GM12891 (cell line): ENCODE measurements around the gene SPDYE2B.
"Not testable (repeated sequence)": the region's sequence is repeated elsewhere in the genome, so short reads cannot be mapped to it uniquely, and the experiment has no call there.

Experiments
- PAX5 ChIP-seq: IDR thresholded peaks from 2 replicates; pipeline ENCODE4 v1.6.1; 2011; ENCODE audit warnings: low read length, moderate library complexity, mild to moderate bottlenecking; ENCODE audit not compliant: insufficient read depth, severe bottlenecking
- POLR2A ChIP-seq: IDR thresholded peaks from 2 replicates; pipeline ENCODE4 v1.6.1; 2011; ENCODE audit warnings: low read depth, low read length, control low read depth
- POLR2AphosphoS5 ChIP-seq: IDR thresholded peaks from 2 replicates; pipeline ENCODE4 v1.6.1; 2011; ENCODE audit warnings: low read depth, low read length, control low read depth
- POU2F2 ChIP-seq: IDR thresholded peaks from 2 replicates; pipeline ENCODE4 v1.6.1; 2011; ENCODE audit warnings: low read depth, mild to moderate bottlenecking, control low read depth, low read length, moderate library complexity
- SPI1 ChIP-seq: IDR thresholded peaks from 2 replicates; pipeline ENCODE4 v1.6.1; 2011; ENCODE audit warnings: low read depth, low read length, control low read depth
- TAF1 ChIP-seq: IDR thresholded peaks from 2 replicates; pipeline ENCODE4 v1.6.1; 2011; ENCODE audit warnings: low read depth, low read length, control low read depth

DNA sequence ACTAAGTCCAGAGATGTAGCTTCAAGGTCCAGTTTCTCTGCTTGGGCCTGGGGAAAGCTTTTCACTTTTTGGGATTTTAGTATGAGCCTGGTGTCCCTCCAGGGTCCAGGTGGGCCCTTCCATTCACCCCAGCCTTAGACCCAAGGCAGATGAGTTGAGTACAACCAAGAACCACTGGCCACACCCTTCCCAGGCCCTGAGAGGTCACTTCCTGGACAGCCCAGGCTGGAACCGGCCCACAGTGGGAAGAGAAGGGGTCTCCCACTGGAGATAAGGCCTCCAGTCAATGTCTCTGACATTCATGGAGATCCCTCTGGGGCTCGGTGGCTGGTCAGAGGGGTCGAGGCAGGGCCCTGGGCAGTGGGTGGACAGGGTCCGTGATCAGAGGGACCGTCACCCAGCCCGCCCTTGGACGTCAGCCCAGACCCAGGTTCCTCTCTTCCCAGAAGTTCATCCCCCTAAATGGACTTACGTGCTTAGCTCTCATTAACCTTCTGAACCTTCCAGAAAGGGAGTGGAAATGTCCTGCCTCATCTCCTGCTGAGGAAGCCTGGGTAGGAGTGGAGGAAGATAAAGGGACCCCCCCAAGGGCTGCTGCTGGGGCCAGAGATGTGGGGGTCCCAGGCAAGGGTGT lies 22.7 kb upstream of the SPDYE2B start:
- not testable (repeated sequence) for TF ChIP-seq POLR2AphosphoS5, POLR2A, TAF1, SPI1, PAX5, POU2F2
